Activated CD8-positive, alpha-beta T cell treated with anti-CD3 and anti-CD28 coated beads for 36 hours (primary cell): ENCODE data around the gene EDC4. TPM values are rescaled to one million over a fixed set of nuclear protein-coding genes. Genes with fewer than 3 reads are reported as not detected.

Experiments
- ATAC-seq: fragments of 200-7000 bp; cut with Tn5 transposase; one replicate; pipeline ENCODE4 v1.10.0; 2021; ENCODE audit warnings: mild to moderate bottlenecking, moderate library complexity
- CTCF ChIA-PET: fragments of 350-600 bp; sonication (Branson Sonifier 250); formaldehyde crosslinking; loops from one replicate; lab custom pipeline; 2021; ENCODE audit warnings: antibody characterized with exemption; lab: Charles Lee
- POLR2A ChIA-PET: fragments of 350-600 bp; sonication (Branson Sonifier 250); formaldehyde crosslinking; loops from one replicate; lab custom pipeline; 2021; ENCODE audit warnings: antibody characterized with exemption; lab: Charles Lee
- DNase-seq: peaks from one replicate; pipeline ENCODE4 v3.0.0-alpha.2; 2020
- H3K27ac Mint-ChIP-seq: one replicate; pipeline ENCODE4 v1.8.0; 2021; ENCODE audit warnings: mild to moderate bottlenecking, mixed read lengths
- H3K27me3 Mint-ChIP-seq: one replicate; pipeline ENCODE4 v1.8.0; 2021; ENCODE audit warnings: mixed read lengths
- H3K36me3 Mint-ChIP-seq: one replicate; pipeline ENCODE4 v1.8.0; 2021; ENCODE audit warnings: low read depth, mixed read lengths
- H3K4me1 Mint-ChIP-seq: one replicate; pipeline ENCODE4 v1.8.0; 2021; ENCODE audit warnings: low read depth, mixed read lengths
- H3K4me3 Mint-ChIP-seq: one replicate; pipeline ENCODE4 v1.8.0; 2021; ENCODE audit warnings: mild to moderate bottlenecking, moderate library complexity, mixed read lengths
- H3K9me3 Mint-ChIP-seq: one replicate; pipeline ENCODE4 v1.8.0; 2021; ENCODE audit warnings: mixed read lengths
- intact Hi-C: fragments of 100-400 bp; cut with micrococcal nuclease; formaldehyde crosslinking; loops from one replicate; pipeline ENCODE4 v1.10.0; 2022
- total RNA-seq, 2 experiments: library from RNA; stranded (reverse); gene quantifications; one replicate each; pipeline ENCODE4 v1.2.3, GENCODE V29; 2021
- TF ChIP-seq, protein P1 (sequence below): fragments of 200-600 bp; IDR thresholded peaks from one replicate; pipeline ENCODE4 v1.8.0; 2022; ENCODE audit warnings: antibody characterized with exemption, mild to moderate bottlenecking

The EDC4 gene
- total RNA-seq, 2 experiments from 2014 or later: 78.7 to 90.9 TPM

DNA sequence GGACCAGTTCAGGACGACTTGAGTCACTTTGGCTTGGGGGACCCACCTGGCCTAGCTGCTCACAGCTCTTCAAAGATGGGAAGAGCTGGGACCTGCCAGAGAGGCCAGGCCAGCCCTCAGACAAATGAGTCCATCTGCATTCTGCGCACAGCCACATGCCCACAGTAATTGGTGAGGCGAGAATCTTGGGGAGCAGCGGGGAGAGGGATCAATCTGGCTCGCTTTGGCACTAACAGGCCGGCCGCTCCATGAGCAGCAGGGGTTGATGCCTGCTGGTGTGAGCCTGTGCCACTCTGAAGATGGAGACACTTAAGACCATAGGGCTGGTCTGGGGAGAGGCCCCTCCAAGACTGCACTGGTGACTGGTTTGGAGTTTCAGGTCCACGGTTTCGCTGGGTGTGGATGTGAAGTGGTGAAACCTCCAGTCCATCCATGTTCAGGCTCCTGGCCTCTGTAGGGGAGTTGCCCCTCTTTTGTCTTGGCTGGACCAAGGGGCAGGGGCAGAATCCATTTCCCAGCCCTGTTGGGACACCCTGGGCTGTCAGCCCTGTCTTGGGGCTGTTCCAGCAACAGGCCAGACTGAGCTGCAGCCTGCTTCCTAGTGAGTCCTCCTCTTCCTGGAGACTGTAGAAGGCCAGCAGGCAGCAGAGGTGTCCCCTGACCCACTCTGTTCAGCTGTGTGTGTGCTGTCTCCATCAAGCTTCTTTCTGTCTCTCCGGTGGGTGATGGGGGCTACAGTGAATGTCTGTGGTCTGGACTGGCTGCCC, 51.5 kb downstream of the EDC4 start:
- H3K36me3 Mint-ChIP-seq: peaks cover 2% of the 10 kb centered on the region
- H3K9me3 Mint-ChIP-seq: no peaks in the 10 kb centered on the region
- DNase-seq (no peak), ATAC-seq (no peak)
- TF ChIP-seq, protein P1, sequence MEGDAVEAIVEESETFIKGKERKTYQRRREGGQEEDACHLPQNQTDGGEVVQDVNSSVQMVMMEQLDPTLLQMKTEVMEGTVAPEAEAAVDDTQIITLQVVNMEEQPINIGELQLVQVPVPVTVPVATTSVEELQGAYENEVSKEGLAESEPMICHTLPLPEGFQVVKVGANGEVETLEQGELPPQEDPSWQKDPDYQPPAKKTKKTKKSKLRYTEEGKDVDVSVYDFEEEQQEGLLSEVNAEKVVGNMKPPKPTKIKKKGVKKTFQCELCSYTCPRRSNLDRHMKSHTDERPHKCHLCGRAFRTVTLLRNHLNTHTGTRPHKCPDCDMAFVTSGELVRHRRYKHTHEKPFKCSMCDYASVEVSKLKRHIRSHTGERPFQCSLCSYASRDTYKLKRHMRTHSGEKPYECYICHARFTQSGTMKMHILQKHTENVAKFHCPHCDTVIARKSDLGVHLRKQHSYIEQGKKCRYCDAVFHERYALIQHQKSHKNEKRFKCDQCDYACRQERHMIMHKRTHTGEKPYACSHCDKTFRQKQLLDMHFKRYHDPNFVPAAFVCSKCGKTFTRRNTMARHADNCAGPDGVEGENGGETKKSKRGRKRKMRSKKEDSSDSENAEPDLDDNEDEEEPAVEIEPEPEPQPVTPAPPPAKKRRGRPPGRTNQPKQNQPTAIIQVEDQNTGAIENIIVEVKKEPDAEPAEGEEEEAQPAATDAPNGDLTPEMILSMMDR: no peak
- no peaks in the 10 kb centered on the region for H3K27me3 Mint-ChIP-seq
- peaks cover 14% of the 10 kb centered on the region for H3K4me1 Mint-ChIP-seq
- H3K27ac Mint-ChIP-seq: no peak overlapping the region
- CTCF ChIA-PET: interaction anchor here (0.7 to 7.8 kb wide), 3 partner anchors 40 to 108 kb away, joined by 3 to 81 read pairs (median 9); partner anchors contain the start of gene NRN1L
- POLR2A ChIA-PET: interaction anchor here (0.7 to 2.6 kb wide), 8 partner anchors 9 to 51 kb away, joined by 3 to 15 read pairs (median 4); partner anchors contain the start of gene PSMB10
- intact Hi-C loops: no loop called here
- H3K4me3 Mint-ChIP-seq: no peak overlapping the region

DNA sequence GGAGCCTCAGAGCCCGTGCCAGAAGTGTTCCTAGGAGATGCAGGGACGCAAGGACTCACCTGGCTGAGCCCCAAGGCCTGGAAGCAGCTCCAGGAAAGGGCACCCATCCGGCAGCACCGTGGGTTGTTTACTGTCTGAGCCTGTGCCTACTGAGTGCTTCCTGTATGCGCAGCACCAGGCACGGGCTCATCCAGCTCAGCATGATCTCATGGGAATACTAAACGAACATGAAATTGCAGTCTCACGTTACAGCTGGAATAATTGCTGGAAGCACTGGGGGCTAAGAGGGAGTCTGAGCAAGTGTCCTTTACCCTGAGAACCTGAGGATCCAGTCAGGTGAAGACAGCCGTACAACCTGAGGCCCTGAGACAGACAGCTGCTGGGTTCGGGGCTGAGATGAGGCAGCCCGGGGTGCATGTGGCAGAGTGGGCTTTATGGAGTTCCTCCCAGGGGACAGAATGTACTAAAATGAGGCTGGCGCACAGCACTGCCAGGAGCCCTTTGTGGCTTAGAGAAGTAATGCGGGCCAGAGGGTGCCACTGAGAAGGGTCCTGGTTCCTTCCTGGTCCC, 53.4 kb downstream of the EDC4 start:
- TF ChIP-seq, protein P1: no peak
- no peak overlapping the region for H3K4me3 Mint-ChIP-seq
- POLR2A ChIA-PET: interaction anchor here (1.8 to 2.6 kb wide), 2 partner anchors 8 to 11 kb away, joined by 4 to 15 read pairs; partner anchors contain the start of gene PSMB10
- no peaks in the 10 kb centered on the region for H3K9me3 Mint-ChIP-seq
- CTCF ChIA-PET: interaction anchor here (1.0 to 7.8 kb wide), 5 partner anchors 8 to 405 kb away, joined by 4 to 81 read pairs (median 6); partner anchors contain the start of gene NRN1L
- intact Hi-C loops: loop anchor here (5.0 kb wide), 1 partner anchor 109 kb away; no protein-coding TSS in a partner anchor
- ATAC-seq (no peak), DNase-seq (no peak)
- no peaks in the 10 kb centered on the region for H3K27me3 Mint-ChIP-seq
- peaks cover 2% of the 10 kb centered on the region for H3K36me3 Mint-ChIP-seq
- H3K4me1 Mint-ChIP-seq: peaks cover 10% of the 10 kb centered on the region
- H3K27ac Mint-ChIP-seq: no peak overlapping the region

DNA sequence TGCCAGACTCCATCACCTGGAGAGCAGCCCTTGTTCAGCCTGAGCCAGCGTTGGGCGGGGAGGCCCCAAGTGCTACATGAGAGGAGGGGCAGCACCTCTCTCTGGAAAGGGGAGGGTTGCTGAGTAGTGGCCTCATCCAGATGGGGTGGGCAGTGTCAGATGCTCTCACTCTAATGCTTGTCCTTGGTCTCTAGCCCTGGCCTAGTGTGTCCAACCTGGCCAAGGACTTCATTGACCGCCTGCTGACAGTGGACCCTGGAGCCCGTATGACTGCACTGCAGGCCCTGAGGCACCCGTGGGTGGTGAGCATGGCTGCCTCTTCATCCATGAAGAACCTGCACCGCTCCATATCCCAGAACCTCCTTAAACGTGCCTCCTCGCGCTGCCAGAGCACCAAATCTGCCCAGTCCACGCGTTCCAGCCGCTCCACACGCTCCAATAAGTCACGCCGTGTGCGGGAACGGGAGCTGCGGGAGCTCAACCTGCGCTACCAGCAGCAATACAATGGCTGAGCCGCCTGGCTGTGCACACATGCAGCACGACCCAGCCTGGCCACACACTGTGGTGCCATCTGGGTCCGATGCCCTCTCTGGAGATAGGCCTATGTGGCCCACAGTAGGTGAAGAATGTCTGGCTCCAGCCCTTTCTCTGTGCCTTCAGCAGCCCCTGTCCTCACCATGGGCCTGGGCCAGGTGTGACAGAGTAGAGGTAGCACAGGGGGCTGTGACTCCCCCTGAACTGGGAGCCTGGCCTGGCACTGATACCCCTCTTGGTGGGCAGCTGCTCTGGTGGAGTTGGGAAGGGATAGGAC, 54.5 kb downstream of the EDC4 start:
- Mint-ChIP-seq H3K9me3 (no peaks in the 10 kb centered on the region), H3K4me3 (no peak overlapping the region), H3K4me1 (peaks cover 1% of the 10 kb centered on the region), H3K27ac (no peak overlapping the region), H3K36me3 (peaks cover 5% of the 10 kb centered on the region), H3K27me3 (no peaks in the 10 kb centered on the region)
- TF ChIP-seq, protein P1: no peak
- ChIA-PET POLR2A (interaction anchor here (2.0 kb wide), 1 partner anchor 41 kb away, joined by 6 read pairs; no protein-coding TSS in a partner anchor), CTCF (interaction anchor here (1.0 to 7.8 kb wide), 7 partner anchors 7 to 259 kb away, joined by 3 to 81 read pairs (median 6); partner anchors contain the start of gene NRN1L)
- intact Hi-C loops: loop anchor here (5.0 kb wide), 1 partner anchor 110 kb away; no protein-coding TSS in a partner anchor
- no peak for DNase-seq
- no peak for ATAC-seq

DNA sequence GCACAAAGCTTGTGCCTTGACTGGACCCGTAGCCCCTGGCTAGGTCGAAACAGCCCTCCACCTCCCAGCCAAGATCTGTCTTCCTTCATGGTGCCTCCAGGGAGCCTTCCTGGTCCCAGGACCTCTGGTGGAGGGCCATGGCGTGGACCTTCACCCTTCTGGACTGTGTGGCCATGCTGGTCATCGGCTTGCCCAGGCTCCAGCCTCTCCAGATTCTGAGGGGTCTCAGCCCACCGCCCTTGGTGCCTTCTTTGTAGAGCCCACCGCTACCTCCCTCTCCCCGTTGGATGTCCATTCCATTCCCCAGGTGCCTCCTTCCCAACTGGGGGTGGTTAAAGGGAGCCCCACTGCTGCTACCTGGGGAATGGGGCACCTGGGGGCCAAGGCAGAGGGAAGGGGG, 55.3 kb downstream of the EDC4 start:
- Mint-ChIP-seq H3K9me3 (no peaks in the 10 kb centered on the region), H3K4me3 (no peak overlapping the region), H3K27ac (peak overlapping the region; percentile 52), H3K36me3 (peaks cover 8% of the 10 kb centered on the region), H3K4me1 (no peaks in the 10 kb centered on the region), H3K27me3 (no peaks in the 10 kb centered on the region)
- CTCF ChIA-PET: interaction anchor here (0.6 to 7.8 kb wide), 14 partner anchors 8 to 259 kb away, joined by 3 to 81 read pairs (median 4); partner anchors contain the start of genes NRN1L and PSKH1
- intact Hi-C loops: loop anchor here (2.0 to 5.0 kb wide), 2 partner anchors 45 to 111 kb away; no protein-coding TSS in a partner anchor
- ATAC-seq: no peak
- POLR2A ChIA-PET: interaction anchor here (1.2 to 2.0 kb wide), 2 partner anchors 20 to 42 kb away, joined by 4 to 6 read pairs; no protein-coding TSS in a partner anchor
- no peak for DNase-seq
- TF ChIP-seq, protein P1: no peak
